HEK293 (cell line): Measurements from ENCODE around the gene LIMK1.

Experiments
- CTCF ChIA-PET: fragments of 350-600 bp; formaldehyde crosslinking; extraction: SDS; loops from one replicate; lab custom pipeline; 2021; ENCODE audit warnings: antibody characterized with exemption; lab: Yijun Ruan, JAX
- POLR2A ChIA-PET: fragments of 300-600 bp; formaldehyde crosslinking; extraction: SDS; loops from one replicate; lab custom pipeline; 2020; ENCODE audit warnings: antibody characterized with exemption, inconsistent platforms; lab: Yijun Ruan, JAX
- H3K27ac ChIP-seq: fragments of 200-500 bp; sonication (Bioruptor generic); 2 replicates; pipeline ENCODE4 v1.5.1; 2014; ENCODE audit warnings: low read depth, low read length, control low read depth, inconsistent platforms; ENCODE audit errors: extremely low read depth
- H3K36me3 ChIP-seq, 2 experiments: fragments of 200-500 bp in 1 of 2; sonication (Bioruptor generic) in 1 of 2; 1 replicate in 1 of 2; 2 replicates in 1 of 2; pipeline ENCODE4 v1.5.1; 2014 to 2017; ENCODE audit warnings: inconsistent platforms in 2 of 2, low read length in 2 of 2; ENCODE audit not compliant: control insufficient read depth in 2 of 2, insufficient read depth in 1 of 2
- H3K4me1 ChIP-seq: fragments of 200-500 bp; sonication (Bioruptor generic); 2 replicates; pipeline ENCODE4 v1.5.1; 2014; ENCODE audit warnings: mild to moderate bottlenecking, low read length, inconsistent platforms; ENCODE audit not compliant: control insufficient read depth, insufficient read depth
- H3K4me3 ChIP-seq: 2 replicates; pipeline ENCODE4 v1.5.1; 2011; ENCODE audit warnings: low read depth, mild to moderate bottlenecking, control low read depth, low read length, moderate library complexity
- H3K9me3 ChIP-seq: fragments of 200-500 bp; sonication (Bioruptor generic); 2 replicates; pipeline ENCODE4 v1.5.1; 2014; ENCODE audit warnings: low read depth, low read length, inconsistent platforms; ENCODE audit not compliant: control insufficient read depth, insufficient read depth
- GLIS1 ChIP-seq: fragments of 450-650 bp; formaldehyde crosslinking; IDR thresholded peaks from 2 replicates; pipeline ENCODE4 v1.5.1; 2016; ENCODE audit warnings: missing biosample characterization, missing genetic modification characterization
- SETDB1 ChIP-seq: IDR thresholded peaks from one replicate; pipeline ENCODE4 v1.6.1; 2017; ENCODE audit warnings: mild to moderate bottlenecking, low read length, moderate library complexity, mixed read lengths; ENCODE audit not compliant: insufficient read length
- TRIM28 ChIP-seq: IDR thresholded peaks from 2 replicates; pipeline ENCODE4 v1.6.1; 2011; ENCODE audit warnings: low read length, control low read depth, borderline replicate concordance
- ZEB2 ChIP-seq: fragments of 450-650 bp; formaldehyde crosslinking; IDR thresholded peaks from 2 replicates; pipeline ENCODE4 v1.5.1; 2016; ENCODE audit warnings: missing biosample characterization, missing genetic modification characterization
- ZFHX2 ChIP-seq: fragments of 450-650 bp; formaldehyde crosslinking; conservative IDR thresholded peaks from 2 replicates; pipeline ENCODE4 v1.5.1; 2016; ENCODE audit warnings: missing biosample characterization, missing genetic modification characterization
- ZNF112 ChIP-seq: fragments of 450-650 bp; formaldehyde crosslinking; IDR thresholded peaks from 2 replicates; pipeline ENCODE4 v1.5.0; 2017; ENCODE audit warnings: missing biosample characterization, missing genetic modification characterization
- ZNF335 ChIP-seq: fragments of 450-650 bp; formaldehyde crosslinking; conservative IDR thresholded peaks from 2 replicates; pipeline ENCODE4 v1.5.1; 2016; ENCODE audit warnings: missing biosample characterization, missing genetic modification characterization
- ZNF394 ChIP-seq: fragments of 450-650 bp; formaldehyde crosslinking; IDR thresholded peaks from 2 replicates; pipeline ENCODE4 v1.5.1; 2016; ENCODE audit warnings: missing biosample characterization, missing genetic modification characterization, mild to moderate bottlenecking, moderate library complexity, borderline replicate concordance
- ZNF426 ChIP-seq: fragments of 450-650 bp; formaldehyde crosslinking; IDR thresholded peaks from 2 replicates; pipeline ENCODE4 v1.5.1; 2017; ENCODE audit warnings: missing biosample characterization, missing genetic modification characterization, mild to moderate bottlenecking, inconsistent platforms, moderate library complexity
- ZNF629 ChIP-seq: fragments of 450-650 bp; formaldehyde crosslinking; IDR thresholded peaks from 2 replicates; pipeline ENCODE4 v1.5.1; 2017; ENCODE audit warnings: missing biosample characterization, missing genetic modification characterization
- ZNF660 ChIP-seq: fragments of 450-650 bp; IDR thresholded peaks from 2 replicates; pipeline ENCODE4 v1.5.1; 2018; ENCODE audit warnings: missing biosample characterization, mild to moderate bottlenecking, missing genetic modification characterization
- ZNF707 ChIP-seq: fragments of 450-650 bp; formaldehyde crosslinking; IDR thresholded peaks from 2 replicates; pipeline ENCODE4 v1.5.1; 2016; ENCODE audit warnings: missing biosample characterization, missing genetic modification characterization
- ZSCAN30 ChIP-seq: fragments of 450-650 bp; IDR thresholded peaks from 2 replicates; pipeline ENCODE4 v1.5.1; 2018; ENCODE audit warnings: missing biosample characterization, mild to moderate bottlenecking, missing genetic modification characterization, moderate library complexity
- TF ChIP-seq, protein P1 (sequence below): fragments of 450-650 bp; formaldehyde crosslinking; IDR thresholded peaks from 2 replicates; pipeline ENCODE4 v1.5.1; 2017; ENCODE audit warnings: missing biosample characterization, missing genetic modification characterization
- TF ChIP-seq, protein P2 (sequence below): fragments of 450-650 bp; formaldehyde crosslinking; IDR thresholded peaks from 2 replicates; pipeline ENCODE4 v1.5.1; 2016; ENCODE audit warnings: missing biosample characterization, missing genetic modification characterization, low read depth
- TF ChIP-seq, protein P3 (sequence below): fragments of 450-650 bp; formaldehyde crosslinking; IDR thresholded peaks from 2 replicates; pipeline ENCODE4 v1.5.1; 2016; ENCODE audit warnings: missing biosample characterization, missing genetic modification characterization
- TF ChIP-seq, protein P4 (sequence below): fragments of 450-650 bp; formaldehyde crosslinking; IDR thresholded peaks from 2 replicates; pipeline ENCODE4 v1.5.1; 2016; ENCODE audit warnings: missing biosample characterization, missing genetic modification characterization

The LIMK1 gene

DNA sequence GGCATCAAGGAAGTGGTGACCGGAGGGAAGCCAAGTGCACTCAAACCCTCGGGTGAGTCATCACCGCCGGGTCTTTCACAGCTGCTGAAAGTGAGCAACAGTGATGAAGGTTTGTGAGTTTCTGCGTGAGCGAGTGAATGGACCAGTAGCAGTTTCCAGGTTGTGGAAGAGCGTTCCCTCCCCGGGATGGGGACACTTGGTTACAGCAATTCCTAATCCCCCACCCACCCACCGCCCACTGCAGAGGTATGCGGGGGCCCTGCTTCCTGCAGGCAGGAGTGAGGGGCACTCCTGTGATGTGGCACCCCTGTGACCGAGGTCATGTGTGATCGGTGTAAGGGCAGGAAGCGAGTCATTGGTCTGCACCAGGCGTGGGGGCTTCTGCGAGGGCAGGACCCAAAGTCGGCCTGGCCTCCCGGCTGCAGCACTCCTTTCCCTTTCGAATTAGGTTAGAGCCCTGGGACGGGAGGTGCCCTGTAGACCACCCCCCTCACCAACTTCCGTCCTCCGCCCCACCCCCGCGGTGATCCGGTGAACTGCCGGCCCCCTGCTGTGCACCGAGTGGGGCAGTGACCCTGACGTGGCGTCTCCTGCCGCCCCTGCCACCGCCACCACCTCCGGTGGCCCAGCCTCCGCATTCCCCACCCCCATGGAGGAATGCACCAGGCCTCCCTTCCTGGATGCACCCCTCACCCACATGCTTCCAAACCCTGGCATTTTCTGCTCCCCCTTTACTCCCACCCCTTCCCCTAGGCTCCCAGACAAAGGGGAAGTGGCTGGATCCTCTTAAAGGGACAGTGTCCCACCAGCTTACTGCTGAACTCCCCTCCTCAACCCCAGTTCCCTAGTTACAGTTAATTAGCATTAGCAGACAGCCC, 10.9 kb downstream of the LIMK1 start (continued):
- TF ChIP-seq, protein P1, sequence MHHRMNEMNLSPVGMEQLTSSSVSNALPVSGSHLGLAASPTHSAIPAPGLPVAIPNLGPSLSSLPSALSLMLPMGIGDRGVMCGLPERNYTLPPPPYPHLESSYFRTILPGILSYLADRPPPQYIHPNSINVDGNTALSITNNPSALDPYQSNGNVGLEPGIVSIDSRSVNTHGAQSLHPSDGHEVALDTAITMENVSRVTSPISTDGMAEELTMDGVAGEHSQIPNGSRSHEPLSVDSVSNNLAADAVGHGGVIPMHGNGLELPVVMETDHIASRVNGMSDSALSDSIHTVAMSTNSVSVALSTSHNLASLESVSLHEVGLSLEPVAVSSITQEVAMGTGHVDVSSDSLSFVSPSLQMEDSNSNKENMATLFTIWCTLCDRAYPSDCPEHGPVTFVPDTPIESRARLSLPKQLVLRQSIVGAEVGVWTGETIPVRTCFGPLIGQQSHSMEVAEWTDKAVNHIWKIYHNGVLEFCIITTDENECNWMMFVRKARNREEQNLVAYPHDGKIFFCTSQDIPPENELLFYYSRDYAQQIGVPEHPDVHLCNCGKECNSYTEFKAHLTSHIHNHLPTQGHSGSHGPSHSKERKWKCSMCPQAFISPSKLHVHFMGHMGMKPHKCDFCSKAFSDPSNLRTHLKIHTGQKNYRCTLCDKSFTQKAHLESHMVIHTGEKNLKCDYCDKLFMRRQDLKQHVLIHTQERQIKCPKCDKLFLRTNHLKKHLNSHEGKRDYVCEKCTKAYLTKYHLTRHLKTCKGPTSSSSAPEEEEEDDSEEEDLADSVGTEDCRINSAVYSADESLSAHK = peak; percentile 76
- TF ChIP-seq ZNF335 (tag by site-specific recombination) = peak; percentile 40; the same call in 1 of the 2 replicates

DNA sequence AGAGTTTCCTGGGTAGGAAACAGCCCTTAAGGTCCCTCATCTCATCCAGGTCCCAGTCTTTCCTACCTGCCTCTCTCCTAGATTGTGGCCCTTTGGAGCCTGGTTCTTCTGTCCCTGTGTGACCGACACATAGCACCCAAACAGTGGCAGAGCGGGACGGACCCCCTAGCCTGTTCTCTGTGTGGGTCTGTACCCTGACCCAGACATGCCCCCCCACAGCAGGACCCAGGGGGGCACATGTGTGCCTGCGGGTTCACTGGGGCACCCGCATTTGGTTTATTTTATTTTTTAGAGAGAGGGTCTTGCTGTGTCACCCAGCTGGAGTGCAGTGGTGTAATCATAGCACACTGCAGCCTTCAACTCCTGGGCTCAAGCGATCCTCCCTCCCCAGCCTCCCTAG, 11.5 kb downstream of the LIMK1 start:
- TF ChIP-seq ZSCAN30 (tag by site-specific recombination) (no peak), ZNF426 (tag by site-specific recombination) (no peak), ZNF707 (tag by site-specific recombination) (no peak)
- TF ChIP-seq, protein P2, sequence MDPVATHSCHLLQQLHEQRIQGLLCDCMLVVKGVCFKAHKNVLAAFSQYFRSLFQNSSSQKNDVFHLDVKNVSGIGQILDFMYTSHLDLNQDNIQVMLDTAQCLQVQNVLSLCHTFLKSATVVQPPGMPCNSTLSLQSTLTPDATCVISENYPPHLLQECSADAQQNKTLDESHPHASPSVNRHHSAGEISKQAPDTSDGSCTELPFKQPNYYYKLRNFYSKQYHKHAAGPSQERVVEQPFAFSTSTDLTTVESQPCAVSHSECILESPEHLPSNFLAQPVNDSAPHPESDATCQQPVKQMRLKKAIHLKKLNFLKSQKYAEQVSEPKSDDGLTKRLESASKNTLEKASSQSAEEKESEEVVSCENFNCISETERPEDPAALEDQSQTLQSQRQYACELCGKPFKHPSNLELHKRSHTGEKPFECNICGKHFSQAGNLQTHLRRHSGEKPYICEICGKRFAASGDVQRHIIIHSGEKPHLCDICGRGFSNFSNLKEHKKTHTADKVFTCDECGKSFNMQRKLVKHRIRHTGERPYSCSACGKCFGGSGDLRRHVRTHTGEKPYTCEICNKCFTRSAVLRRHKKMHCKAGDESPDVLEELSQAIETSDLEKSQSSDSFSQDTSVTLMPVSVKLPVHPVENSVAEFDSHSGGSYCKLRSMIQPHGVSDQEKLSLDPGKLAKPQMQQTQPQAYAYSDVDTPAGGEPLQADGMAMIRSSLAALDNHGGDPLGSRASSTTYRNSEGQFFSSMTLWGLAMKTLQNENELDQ (tag by site-specific recombination) = no peak
- CTCF ChIA-PET = no interaction called here
- Histone ChIP-seq H3K36me3 (peaks cover 9 to 30% of the 10 kb centered on the region in 2 experiments; a peak in 2 of 3 replicates), H3K4me1 (no peaks in the 10 kb centered on the region), H3K4me3 (no peak overlapping the region), H3K27ac (no peak overlapping the region), H3K9me3 (no peaks in the 10 kb centered on the region)
- POLR2A ChIA-PET = interaction anchor here (2.1 kb wide), 1 partner anchor 11 kb away, joined by 10 read pairs; the partner anchor contains the start of gene LIMK1

DNA sequence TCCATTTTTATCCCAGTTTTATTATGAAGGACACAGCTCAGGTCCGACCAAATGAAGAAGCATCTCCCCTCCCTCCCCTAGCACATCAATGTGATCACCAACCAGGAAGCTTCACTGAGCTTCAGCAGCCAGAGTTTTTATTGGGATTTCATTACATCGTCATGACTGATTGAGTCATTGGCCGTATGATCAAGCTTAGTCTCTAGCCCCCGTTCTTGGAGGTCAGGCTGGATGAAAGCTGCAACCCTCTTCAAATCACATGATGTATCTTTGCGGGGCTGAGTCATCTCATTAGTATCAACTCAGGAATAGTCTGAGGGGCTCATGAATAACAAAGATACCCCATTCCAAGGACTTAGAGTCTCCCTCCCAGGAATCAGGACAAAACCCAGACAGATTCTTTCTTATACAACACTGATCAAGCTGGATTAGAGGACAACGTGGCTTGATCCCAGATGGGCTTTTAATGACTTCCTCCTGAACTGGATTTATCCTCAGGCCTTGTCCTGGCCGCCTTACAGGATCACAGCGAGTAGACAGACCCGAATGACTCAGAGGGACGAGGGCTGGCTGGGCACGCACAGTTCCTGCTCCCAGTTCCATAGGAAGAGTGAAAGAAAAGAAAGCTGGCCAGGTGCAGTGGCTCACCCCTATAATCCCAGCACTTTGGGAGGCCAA, 14.5 kb downstream of the LIMK1 start:
- Histone ChIP-seq H3K27ac (0 out of 2 replicates have a peak overlapping the region, but pooled peaks have one; percentile 31), H3K4me3 (no peak overlapping the region)
- CTCF ChIA-PET = interaction anchor here (0.6 kb wide), 1 partner anchor 12 kb away, joined by 3 read pairs; no protein-coding TSS in a partner anchor

More for the DNA sequence above, 14.5 kb downstream of the LIMK1 start:
- POLR2A ChIA-PET = interaction anchor here (0.9 kb wide), 1 partner anchor 15 kb away, joined by 7 read pairs; the partner anchor contains the start of gene LIMK1
- H3K4me1 ChIP-seq = no peaks in the 10 kb centered on the region
- no peaks in the 10 kb centered on the region for H3K9me3 ChIP-seq
- peaks cover 18 to 33% of the 10 kb centered on the region in 2 experiments; a peak in 2 of 3 replicates for H3K36me3 ChIP-seq
- 0 out of 2 replicates have a peak, but pooled peaks have one; percentile 46 for TF ChIP-seq ZNF660 (tag by site-specific recombination)
- peak; percentile 28; the same call in 1 of the 2 replicates for TF ChIP-seq ZNF394
- TF ChIP-seq ZEB2 (tag by site-specific recombination) = 0 out of 2 replicates have a peak, but pooled peaks have one; percentile 23
- TF ChIP-seq TRIM28 = 0 out of 2 replicates have a peak, but pooled peaks have one; percentile 26
- TF ChIP-seq GLIS1 (tag by site-specific recombination) = no peak
- 0 out of 2 replicates have a peak, but pooled peaks have one; percentile 33 for TF ChIP-seq ZNF629 (tag by site-specific recombination)
- TF ChIP-seq, protein P3, sequence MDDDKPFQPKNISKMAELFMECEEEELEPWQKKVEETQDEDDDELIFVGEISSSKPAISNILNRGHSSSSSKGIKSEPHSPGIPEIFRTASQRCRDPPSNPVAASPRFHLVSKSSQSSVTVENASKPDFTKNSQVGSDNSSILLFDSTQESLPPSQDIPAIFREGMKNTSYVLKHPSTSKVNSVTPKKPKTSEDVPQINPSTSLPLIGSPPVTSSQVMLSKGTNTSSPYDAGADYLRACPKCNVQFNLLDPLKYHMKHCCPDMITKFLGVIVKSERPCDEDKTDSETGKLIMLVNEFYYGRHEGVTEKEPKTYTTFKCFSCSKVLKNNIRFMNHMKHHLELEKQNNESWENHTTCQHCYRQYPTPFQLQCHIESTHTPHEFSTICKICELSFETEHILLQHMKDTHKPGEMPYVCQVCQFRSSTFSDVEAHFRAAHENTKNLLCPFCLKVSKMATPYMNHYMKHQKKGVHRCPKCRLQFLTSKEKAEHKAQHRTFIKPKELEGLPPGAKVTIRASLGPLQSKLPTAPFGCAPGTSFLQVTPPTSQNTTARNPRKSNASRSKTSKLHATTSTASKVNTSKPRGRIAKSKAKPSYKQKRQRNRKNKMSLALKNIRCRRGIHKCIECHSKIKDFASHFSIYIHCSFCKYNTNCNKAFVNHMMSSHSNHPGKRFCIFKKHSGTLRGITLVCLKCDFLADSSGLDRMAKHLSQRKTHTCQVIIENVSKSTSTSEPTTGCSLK (tag by site-specific recombination) = no peak
- TF ChIP-seq ZFHX2 (tag by site-specific recombination) = no peak
- TF ChIP-seq, protein P4, sequence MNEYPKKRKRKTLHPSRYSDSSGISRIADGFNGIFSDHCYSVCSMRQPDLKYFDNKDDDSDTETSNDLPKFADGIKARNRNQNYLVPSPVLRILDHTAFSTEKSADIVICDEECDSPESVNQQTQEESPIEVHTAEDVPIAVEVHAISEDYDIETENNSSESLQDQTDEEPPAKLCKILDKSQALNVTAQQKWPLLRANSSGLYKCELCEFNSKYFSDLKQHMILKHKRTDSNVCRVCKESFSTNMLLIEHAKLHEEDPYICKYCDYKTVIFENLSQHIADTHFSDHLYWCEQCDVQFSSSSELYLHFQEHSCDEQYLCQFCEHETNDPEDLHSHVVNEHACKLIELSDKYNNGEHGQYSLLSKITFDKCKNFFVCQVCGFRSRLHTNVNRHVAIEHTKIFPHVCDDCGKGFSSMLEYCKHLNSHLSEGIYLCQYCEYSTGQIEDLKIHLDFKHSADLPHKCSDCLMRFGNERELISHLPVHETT (tag by site-specific recombination) = 0 out of 2 replicates have a peak, but pooled peaks have one; percentile 57
- TF ChIP-seq SETDB1 = peak; percentile 81
- TF ChIP-seq ZNF112 = no peak
- TF ChIP-seq ZNF335 (tag by site-specific recombination) = peak; percentile 74
